Osteoblast (primary cell): ENCODE results near the gene IL19. TPM values are rescaled to one million over a fixed set of nuclear protein-coding genes. Genes with fewer than 3 reads are reported as not detected.

Source experiments
- DNase-seq: peaks from one replicate; pipeline ENCODE4 v3.0.0; 2011; ENCODE audit warnings: low spot score, mixed read lengths; ENCODE audit not compliant: insufficient read length; ENCODE audit errors: missing footprints
- H2AFZ ChIP-seq: 2 replicates; pipeline ENCODE4 v1.6.0; 2011; ENCODE audit warnings: mild to moderate bottlenecking, low read length
- H3K27ac ChIP-seq: 2 replicates; pipeline ENCODE4 v1.5.1; 2011; ENCODE audit warnings: mild to moderate bottlenecking, low read depth, low read length, moderate library complexity
- H3K27me3 ChIP-seq: 2 replicates; pipeline ENCODE4 v1.6.0; 2012; ENCODE audit warnings: mild to moderate bottlenecking, control low read depth, inconsistent platforms, low read length, moderate library complexity; ENCODE audit not compliant: insufficient read depth
- H3K36me3 ChIP-seq: 2 replicates; pipeline ENCODE4 v1.5.1; 2011; ENCODE audit warnings: mild to moderate bottlenecking, low read length, control low read depth, moderate library complexity; ENCODE audit not compliant: insufficient read depth
- H3K4me1 ChIP-seq: 2 replicates; pipeline ENCODE4 v1.5.1; 2011; ENCODE audit warnings: mild to moderate bottlenecking, low read length, control low read depth, moderate library complexity; ENCODE audit not compliant: insufficient read depth
- H3K4me2 ChIP-seq: 2 replicates; pipeline ENCODE4 v1.6.0; 2011; ENCODE audit warnings: mild to moderate bottlenecking, low read length; ENCODE audit not compliant: insufficient read depth
- H3K4me3 ChIP-seq: fragments of 200-600 bp; sonication (generic); 3 replicates; pipeline ENCODE4 v1.5.1; 2012; ENCODE audit warnings: mild to moderate bottlenecking, low read length, inconsistent platforms; ENCODE audit not compliant: insufficient read depth
- H3K79me2 ChIP-seq: 2 replicates; pipeline ENCODE4 v1.6.0; 2012; ENCODE audit warnings: mild to moderate bottlenecking, low read length, control low read depth, inconsistent platforms; ENCODE audit not compliant: insufficient read depth
- H3K9me3 ChIP-seq: 2 replicates; pipeline ENCODE4 v1.5.1; 2011; ENCODE audit warnings: low read depth, low read length, control low read depth
- H4K20me1 ChIP-seq: 2 replicates; pipeline ENCODE4 v1.6.0; 2012; ENCODE audit warnings: mild to moderate bottlenecking, low read length, control low read depth; ENCODE audit not compliant: insufficient read depth
- CTCF ChIP-seq: IDR thresholded peaks from 2 replicates; pipeline ENCODE4 v1.5.1; 2011; ENCODE audit warnings: mild to moderate bottlenecking, low read depth, low read length, moderate library complexity; ENCODE audit errors: extremely low read depth
- total RNA-seq: library from RNA; depleted of rRNA; stranded (reverse); fragments of >200 nt; gene quantifications from 2 replicates; pipeline ENCODE4 v1.2.3, GENCODE V29; 2012

IL19 gene
- total RNA-seq, 1 donor, result not detected

DNA sequence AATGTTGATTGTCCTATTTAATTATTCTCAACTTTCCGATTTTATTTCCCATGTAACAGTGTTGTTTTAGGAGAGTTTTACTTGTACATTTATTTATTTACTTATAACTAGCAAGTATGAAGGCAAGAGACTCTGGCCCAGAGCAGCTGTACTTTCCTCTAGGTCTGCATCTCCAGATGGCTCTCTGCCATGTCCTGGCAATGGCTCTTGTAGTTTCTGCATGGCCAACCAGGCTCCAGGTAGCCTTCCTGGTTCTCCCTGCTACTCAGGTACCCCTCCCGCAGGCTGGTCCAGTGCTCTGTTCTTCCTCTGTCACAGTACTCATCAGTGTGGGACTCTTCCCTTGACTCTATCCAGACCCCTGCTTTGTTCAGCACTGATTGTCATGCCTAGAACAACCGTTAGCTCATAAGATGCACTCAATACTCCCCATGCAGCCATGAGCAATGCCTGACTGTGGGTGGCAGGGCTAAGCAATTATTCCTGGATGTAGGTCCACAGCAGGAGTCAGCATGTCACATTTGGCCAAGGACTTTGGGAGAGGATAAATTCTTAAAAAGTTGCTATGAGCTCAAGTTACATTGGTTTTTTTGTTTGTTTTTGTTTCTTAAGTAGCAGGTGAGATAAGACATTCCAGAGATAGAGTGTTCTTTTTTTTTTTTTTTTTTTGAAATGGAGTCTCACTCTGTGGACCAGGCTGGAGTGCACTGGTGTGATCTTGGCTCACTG is 84.0 kb downstream of the IL19 start:
- H3K9me3 ChIP-seq, result no peaks in the 10 kb centered on the region

GRCh38 chr1:206855859-206856258 is 85.3 kb downstream of the IL19 start:
- Histone ChIP-seq H2AFZ (no peak overlapping the region), H3K36me3 (no peaks in the 10 kb centered on the region), H3K4me3 (no peak overlapping the region), H3K79me2 (no peaks in the 10 kb centered on the region), H3K4me1 (peaks cover 3% of the 10 kb centered on the region), H3K9me3 (no peaks in the 10 kb centered on the region), H3K27me3 (peaks cover 22% of the 10 kb centered on the region), H4K20me1 (no peaks in the 10 kb centered on the region), H3K4me2 (no peak overlapping the region), H3K27ac (no peak overlapping the region)
- DNase-seq, result no peak
- no peak for TF ChIP-seq CTCF

More for the DNA sequence above, 84.0 kb downstream of the IL19 start:
- Histone ChIP-seq H4K20me1 (no peaks in the 10 kb centered on the region), H3K4me3 (no peak overlapping the region), H2AFZ (no peak overlapping the region), H3K36me3 (no peaks in the 10 kb centered on the region), H3K4me1 (peaks cover 3% of the 10 kb centered on the region), H3K27ac (no peak overlapping the region), H3K4me2 (no peak overlapping the region), H3K79me2 (no peaks in the 10 kb centered on the region), H3K27me3 (peaks cover 13% of the 10 kb centered on the region)
- no peak for TF ChIP-seq CTCF
- no peak for DNase-seq

DNA sequence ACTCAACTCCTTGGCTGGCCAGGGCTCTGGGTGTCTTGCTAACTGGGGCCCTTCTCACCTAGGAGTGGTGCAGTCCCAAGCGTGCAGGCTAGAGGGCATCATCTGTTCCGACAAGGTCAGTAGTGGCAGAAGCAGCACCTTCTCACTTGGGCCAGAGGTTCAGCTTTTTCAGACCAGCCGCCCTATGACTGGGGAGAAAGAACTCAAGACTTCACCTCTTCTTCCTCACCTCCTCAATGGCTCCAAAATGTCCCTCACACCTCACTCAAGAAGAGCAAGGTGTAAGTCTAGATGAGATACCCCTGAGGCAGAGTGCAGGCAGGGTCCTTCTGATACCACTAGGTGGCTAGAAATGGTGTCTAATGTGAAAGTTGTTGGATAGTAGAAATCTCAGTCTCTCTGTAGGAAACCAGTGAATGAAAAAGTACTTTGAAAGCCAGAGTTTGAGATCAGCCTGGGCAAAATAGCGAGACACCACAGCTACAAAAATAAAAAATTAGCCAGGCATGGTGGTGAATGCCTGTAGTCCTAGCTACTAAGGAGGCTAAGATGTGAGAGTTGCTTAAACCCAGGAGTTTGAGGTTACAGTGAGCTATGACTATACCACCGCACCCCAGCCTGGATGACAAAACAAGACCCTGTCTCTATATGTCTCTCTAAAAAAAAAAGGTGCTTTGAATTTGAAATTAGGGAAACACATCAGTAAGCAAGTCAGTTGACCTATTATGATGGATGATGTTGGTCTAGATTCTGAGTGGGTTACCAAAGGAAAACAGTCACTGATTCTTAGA is 86.3 kb downstream of the IL19 start:
- no peak overlapping the region for H2AFZ ChIP-seq

More for the DNA sequence above, 86.3 kb downstream of the IL19 start:
- Histone ChIP-seq H3K27me3 (peaks cover 28% of the 10 kb centered on the region), H3K4me2 (no peak overlapping the region), H3K36me3 (no peaks in the 10 kb centered on the region), H3K9me3 (no peaks in the 10 kb centered on the region), H3K79me2 (no peaks in the 10 kb centered on the region), H3K4me3 (no peak overlapping the region), H3K4me1 (no peaks in the 10 kb centered on the region), H3K27ac (no peak overlapping the region), H4K20me1 (no peaks in the 10 kb centered on the region)
- TF ChIP-seq CTCF, result peak; percentile 46
- no peak for DNase-seq
